ENCODE measurements around the gene CYTH3. TPM values are rescaled to one million over a fixed set of nuclear protein-coding genes. Genes with fewer than 3 reads are reported as not detected.
"Not testable (repeated sequence)": the region's sequence is repeated elsewhere in the genome, so short reads cannot be mapped to it uniquely, and the experiment has no call there.

Gene CYTH3
- total RNA-seq, 2 donors from 2014 or later = 31.5 to 35.4 TPM

DNA sequence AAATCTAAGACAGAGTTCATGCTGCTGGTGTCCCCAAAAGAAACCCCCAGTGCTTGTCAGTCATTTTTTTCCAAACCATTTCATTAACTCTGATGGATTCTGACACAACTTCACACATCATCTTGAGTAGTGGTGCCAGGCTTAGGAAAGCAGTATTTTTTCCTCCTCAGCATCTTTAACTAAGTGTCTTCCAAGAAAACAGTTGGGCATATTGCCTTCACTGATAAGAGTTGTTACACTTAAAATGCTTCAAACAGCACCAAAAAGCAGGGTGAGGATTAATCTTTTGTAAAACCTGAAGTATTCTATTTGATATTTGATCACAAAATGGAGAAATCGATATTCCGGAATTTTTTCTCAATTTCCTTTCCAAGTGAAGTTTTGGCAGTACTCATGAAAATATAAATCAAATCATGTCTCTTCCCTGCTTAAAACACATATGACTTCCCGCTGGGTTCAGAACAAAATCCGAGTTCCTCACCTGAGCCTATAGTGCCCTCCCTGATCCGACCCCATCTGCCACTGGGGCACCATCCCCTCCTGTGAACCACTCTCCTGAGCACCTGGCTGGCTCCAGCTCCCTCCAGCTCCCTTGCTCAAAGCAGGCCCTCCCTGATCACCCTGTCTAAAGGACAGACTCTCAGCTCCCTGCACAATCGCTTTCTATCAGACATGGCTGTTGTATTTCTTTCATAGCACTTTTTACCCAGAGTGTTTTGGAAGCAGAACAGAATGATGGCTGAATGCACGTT lies 61.6 kb downstream of the CYTH3 start:
- intact Hi-C loops (cut with DNase I) = no loop called here
- no peak for DNase-seq (ENCODE audit: low spot score)

DNA sequence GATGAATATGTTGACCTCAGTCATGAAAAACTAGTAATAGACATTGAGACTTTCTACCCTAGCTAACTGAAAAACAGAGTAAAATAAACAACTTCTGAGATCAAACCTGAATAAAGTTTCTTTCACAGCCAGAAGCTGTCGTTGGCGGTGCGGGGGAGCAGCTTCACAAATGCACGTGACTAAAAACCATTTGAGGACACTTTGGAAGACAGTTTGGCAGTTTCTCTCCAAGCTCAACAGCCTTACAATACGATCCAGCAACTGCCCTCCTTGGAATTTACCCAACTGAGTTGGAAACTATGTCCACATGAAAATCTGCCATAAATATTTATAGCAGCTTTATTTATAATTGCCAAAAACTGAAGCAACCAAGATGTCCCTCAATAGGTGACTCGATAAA lies 63.1 kb downstream of the CYTH3 start:
- no peak for DNase-seq (ENCODE audit: low spot score)
- intact Hi-C loops (cut with DNase I) = no loop called here

DNA sequence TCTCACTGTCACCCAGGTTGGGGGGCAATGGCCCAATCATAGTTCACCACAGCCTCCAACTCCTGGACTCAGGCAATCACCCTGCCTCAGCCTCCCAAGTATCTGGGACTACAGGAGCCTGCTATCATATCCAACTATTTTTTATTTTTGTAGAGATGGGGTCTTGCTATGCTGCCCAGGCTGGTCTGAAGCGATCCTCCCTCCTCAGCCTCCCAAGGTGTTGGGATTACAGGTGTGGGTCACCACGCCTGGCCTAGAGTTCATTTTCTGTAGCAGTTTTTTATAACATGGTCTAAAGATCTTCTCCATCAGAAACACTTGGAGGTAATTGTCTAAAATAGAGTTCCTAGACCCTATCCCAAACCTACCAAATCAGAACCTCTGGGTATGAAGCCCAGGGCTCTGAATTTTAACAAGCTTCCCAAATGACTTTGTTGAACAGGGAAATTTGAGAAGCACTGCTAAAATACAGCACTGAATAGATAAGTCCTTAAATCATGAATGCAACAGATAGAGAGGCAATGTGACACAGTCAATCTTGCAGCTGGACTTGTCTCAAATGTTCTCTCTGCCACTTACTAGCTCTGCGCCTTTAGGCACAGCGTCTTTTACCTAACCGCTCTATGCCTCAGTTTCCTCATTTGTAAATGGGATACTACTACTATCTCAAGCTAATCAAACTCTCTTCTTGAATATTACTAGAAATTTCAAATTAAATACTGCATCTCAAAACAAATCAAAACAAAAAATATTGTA lies 63.7 kb downstream of the CYTH3 start:
- intact Hi-C loops (cut with DNase I) = no loop called here
- no peak for DNase-seq (ENCODE audit: low spot score)

DNA sequence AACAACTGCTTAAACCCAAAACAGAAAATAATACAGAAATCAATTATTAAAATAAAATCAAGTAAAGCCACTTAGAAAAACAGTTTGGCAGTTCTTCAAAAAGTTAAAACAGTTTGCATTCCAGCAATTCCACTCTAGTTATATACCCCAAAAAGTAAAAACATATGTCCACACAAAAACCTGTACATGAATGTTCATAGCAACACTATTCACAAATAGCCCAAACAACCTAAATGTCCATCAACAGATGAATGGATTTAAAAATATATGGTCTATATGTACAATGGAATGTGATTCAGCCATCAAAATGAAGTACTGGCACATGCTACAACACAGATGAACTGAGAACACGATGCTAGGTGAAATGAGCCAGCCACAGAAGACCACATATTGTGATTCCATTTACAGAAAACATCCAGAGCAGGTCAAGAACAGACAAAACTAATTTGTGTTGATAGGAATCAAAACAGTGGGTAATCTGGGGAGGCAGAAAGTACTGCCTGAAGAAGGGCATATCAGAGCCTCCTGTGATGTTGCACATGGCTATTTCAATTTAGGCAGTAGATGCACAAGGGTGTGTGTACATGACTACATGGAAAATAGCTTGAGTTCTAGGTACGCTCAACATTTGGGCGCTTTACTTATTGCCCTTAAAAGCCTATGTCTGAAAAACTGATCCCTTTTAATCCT lies 66.3 kb downstream of the CYTH3 start:
- intact Hi-C loops (cut with DNase I) = loop anchor here in 1 of 2 donors (1.0 kb wide), 1 partner anchor 9 kb away; no protein-coding TSS in a partner anchor
- DNase-seq (ENCODE audit: low spot score) = no peak

DNA sequence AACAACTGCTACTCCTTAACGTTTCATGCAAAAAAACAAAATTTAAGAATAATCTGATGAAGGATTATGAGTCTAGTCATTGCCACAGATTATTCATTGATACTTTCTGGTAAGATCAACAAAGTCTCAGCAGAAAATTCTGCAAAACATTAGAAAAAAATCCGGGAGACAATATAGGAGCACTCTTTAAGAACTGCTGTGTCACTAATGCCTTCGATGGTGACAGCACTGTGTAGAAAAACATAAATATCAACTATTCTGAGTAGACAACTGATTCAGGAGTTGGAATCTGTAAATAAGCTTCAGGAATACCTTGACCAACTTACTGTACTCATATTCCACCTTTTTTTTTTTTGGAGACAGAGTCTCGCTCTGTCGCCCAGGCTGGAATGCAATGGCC lies 69.0 kb downstream of the CYTH3 start:
- intact Hi-C loops (cut with DNase I) = no loop called here
- no peak for DNase-seq (ENCODE audit: low spot score)

DNA sequence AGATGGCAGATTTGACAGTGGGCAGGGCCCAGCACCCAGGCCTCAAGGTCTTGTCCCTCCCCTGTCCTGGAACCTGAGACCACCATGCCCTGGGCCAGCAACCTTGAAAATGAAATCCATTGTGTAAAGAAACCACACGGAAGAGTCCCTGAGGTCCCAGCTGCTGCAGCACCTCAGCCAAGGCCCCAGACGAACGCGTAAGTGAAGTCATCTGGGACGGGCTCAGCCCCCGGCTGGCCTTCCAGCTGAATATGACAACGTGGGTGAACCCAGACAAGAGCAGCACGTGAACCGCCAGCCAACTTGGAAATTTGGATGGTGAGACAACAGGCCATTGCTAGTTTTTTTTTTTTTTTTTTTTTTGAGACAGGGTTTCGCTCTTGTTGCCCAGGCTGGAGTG lies 70.3 kb downstream of the CYTH3 start:
- intact Hi-C loops (cut with DNase I) = no loop called here
- DNase-seq (ENCODE audit: low spot score) = no peak

DNA sequence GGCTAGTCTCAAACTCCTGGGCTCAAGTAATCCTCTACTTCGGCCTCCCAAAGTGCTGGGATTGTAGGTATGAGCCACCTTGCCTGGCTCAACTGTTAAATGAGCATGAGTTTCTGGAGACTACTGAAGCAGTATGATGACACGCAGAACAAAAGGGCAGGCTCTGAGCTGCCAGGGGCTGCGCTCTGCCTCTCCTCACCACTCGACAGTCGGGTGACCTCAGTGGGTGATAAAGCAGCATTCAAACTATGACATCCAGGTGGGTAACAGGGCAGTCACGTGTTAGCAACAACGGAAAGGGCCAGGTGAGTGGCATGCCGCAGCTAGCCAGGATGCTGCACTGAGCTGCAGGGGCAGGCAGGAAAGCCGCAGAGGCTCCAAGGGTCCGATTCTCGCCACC lies 71.5 kb downstream of the CYTH3 start:
- intact Hi-C loops (cut with DNase I) = no loop called here
- no peak for DNase-seq (ENCODE audit: low spot score)

DNA sequence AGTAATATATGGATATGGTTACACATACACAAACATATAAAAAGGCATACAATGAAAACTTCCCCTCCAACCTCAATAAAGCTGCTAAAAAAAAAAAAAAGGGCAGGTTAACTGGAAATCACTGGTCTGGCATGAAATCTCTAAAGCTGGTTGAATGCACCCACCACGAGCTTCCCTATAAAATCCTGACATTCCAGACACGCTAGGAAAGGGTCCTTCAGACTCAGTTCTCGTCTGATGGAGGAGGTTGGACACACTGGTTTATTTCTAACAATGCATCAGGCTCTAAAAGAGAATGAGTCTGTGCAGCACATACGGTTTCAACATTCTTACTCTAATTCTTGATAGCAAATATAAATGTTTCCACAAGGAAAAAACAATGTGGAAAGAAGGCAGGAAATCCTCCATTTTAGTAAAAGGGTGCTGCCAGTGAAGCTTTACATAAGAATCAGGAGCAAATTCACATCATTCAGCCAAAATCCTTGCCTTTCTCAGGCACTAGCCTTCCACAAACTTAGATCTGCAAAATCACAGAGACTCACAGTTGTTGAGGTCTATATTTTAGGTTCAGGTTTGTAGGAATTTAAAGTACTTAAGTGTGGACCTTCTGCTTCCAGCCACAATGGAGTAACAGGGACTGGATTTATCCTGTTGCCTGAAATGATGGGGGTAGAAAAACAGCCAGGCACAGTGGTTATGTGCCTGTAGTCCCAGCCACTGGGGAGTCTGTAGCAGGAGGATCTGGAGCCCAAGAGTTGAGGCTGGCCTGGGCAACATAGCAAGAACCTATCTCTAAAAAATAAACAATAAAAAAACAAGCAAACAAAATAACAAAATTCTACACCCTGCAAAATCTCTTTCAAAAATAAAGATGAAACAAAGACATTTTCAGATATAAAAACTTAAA lies 73.5 kb downstream of the CYTH3 start:
- no peak for DNase-seq (ENCODE audit: low spot score)

DNA sequence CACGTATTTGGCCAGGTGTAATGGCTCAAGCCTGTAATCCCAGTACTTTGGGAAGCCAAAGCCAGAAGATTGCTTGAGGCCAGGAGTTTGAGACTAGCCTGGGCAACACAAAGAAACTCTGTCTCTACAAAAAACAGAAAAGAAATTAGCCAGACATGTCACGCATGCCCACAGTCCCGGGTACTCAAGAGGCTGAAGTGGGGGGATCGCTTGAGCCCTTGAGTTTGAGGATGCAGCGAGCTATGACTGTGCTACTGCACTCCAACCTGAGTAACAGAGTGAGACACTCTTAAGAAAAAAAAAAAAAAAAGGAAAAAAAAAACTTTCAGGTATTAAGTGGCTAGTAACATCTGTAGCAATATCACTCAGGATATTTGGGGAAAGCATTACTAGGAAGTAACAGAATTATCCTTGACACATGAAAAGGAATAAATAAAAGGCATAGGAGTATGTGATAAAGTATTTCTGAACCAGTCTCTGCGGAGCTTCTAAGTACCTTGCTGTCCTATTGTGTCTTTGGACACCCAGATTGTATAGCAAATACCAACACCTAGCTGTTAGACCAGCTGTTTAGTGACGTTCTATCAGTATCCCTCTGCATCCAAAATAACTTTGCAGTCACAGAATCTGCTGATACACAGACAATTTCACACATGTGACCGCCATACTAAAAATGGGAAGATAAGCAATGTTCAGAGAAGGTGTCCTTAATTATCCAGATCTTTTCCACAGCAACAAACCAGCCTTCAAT lies 74.4 kb downstream of the CYTH3 start:
- intact Hi-C loops (cut with DNase I) = loop anchor here in 1 of 2 donors (1.0 kb wide), 1 partner anchor 7 kb away; no protein-coding TSS in a partner anchor
- no peak for DNase-seq (ENCODE audit: low spot score)

More for the DNA sequence above, 73.5 kb downstream of the CYTH3 start:
- intact Hi-C loops (cut with DNase I) = no loop called here

DNA sequence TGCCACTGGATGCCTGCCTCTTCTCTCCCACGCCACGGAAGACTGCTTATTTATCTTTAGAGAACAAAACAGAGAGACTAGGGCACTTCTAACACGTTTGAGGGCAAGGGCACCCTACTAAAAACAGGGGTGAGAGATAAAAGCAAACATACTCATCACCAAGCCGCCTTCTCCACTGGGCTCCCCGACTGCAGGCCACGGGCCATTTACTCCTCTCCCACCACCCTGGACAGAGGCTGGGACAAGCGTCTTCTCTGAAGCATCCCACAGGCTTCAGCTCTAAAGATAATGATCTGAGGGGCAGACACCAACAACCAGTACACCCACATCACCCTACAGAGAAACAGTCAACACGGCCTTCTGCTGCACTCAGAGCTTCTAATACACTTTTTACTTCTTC lies 78.7 kb downstream of the CYTH3 start:
- DNase-seq (ENCODE audit: low spot score) = no peak
- intact Hi-C loops (cut with DNase I) = no loop called here

DNA sequence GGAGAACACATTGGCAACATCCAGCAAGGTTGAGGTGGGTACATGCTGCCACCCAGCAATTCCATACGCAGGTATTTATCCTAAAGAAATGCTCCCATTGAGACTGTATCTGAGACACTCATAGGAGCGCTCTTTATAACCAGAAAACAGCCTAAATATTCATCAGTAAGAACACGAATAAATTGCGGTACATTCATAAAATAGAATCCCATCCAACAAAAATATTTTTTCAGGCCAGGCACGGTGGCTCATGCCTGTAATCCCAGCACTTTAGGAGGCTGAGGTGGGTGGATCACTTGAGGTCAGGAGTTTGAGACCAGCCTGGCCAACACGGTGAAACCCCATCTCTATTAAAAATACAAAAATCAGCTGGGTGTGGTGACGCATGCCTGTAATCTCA lies 81.9 kb downstream of the CYTH3 start:
- DNase-seq (ENCODE audit: low spot score); intact Hi-C loops (cut with DNase I): not testable (repeated sequence)

DNA sequence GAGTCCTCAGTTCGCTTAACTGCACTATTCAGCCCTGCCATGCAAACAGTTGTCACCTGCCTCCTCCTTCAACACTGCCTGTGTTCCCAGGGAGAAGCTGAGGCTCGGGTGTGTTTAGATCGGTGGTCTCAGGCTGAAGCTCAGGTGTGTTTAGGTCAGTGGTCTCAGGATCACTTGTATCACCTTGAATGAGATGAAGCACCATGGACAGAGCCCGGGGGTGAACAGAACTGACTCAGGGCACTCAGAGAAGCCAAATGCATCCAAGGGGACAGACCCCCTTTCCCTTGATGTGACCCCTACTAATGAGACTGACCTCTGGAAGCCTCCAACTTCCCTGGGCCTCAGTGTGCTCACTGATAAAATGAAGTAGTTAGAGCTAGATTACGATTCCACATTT lies 84.0 kb downstream of the CYTH3 start:
- no peak for DNase-seq (ENCODE audit: low spot score)
- intact Hi-C loops (cut with DNase I) = no loop called here

DNA sequence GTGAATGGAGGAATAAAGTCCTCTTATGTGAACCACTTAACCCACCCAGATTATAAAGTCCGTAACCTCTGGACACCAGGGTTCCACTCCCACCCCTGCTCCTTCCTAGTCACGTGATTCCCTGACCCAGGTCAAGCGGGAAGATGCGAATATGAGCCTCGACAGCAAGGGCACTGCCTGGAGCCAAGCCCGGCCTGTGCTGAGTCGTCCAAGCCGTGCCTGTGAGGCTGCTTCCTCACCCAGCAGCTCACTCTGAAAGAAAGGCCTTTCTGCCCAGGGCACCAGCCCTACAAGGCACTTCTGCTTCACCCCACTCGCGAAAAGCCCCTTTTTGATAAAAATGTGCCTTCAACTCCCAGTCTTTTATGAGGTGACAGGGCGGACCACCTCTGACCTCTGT lies 85.8 kb downstream of the CYTH3 start:
- DNase-seq (ENCODE audit: low spot score) = no peak
- intact Hi-C loops (cut with DNase I) = no loop called here

DNA sequence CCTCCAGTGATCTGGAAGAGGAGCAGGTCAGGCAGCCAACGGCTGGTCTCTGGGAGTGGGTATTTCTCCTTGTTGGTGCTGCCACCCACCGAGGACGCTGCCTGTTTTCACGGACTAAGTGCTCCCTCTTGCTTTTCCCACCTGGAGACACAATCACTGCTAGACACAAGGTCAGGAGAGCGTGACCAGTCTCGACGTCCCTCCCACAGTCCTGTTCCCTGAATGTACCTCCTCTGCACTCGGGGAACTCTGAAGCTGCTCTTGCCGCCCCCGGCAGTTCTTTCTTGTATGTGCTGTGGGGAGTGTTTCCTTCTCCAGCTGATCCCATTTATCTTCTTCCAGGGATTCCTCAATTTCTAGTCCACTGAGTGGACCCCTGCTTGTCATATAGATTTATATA lies 89.4 kb downstream of the CYTH3 start:
- DNase-seq (ENCODE audit: low spot score) = no peak
- intact Hi-C loops (cut with DNase I) = no loop called here

DNA sequence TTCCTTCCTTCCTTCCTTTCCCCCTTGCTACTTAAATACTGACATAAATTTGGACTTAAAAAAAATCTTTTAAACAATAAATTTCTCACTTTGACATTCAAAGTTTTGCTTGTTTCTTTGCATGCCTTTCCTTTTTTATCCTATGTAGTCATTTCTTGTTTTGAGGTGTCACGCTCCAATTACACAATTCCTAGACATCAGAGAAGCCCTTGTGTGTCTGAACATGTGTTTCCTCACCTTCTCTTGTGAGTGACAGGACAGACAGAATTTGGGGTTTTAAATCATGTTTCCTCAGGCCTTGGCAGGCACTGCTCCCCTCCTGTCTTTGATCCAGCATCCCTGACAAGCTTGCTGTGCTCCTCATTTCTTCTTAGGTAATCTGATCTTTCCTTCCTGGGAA lies 91.3 kb downstream of the CYTH3 start:
- no peak for DNase-seq (ENCODE audit: low spot score)
- intact Hi-C loops (cut with DNase I) = no loop called here

DNA sequence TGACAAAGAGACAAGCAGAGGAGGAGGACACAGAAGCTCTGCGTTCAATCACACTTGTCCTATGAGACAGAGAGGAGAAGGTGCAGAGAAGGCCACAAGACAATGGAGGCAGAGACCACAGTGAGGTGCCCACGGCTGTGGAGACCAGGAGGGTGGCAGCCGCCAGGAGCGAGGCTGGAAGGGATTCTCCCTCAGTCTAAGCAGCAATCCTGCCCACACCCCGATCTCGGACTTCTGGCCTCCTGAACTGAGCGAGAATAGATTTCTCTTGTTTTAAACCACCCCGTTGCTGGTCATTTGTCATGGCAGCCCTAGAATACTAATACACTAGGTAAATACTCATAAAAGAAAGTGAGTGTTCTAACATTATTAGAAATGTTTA lies 92.1 kb downstream of the CYTH3 start:
- DNase-seq (ENCODE audit: low spot score) = no peak
- intact Hi-C loops (cut with DNase I) = no loop called here

DNA sequence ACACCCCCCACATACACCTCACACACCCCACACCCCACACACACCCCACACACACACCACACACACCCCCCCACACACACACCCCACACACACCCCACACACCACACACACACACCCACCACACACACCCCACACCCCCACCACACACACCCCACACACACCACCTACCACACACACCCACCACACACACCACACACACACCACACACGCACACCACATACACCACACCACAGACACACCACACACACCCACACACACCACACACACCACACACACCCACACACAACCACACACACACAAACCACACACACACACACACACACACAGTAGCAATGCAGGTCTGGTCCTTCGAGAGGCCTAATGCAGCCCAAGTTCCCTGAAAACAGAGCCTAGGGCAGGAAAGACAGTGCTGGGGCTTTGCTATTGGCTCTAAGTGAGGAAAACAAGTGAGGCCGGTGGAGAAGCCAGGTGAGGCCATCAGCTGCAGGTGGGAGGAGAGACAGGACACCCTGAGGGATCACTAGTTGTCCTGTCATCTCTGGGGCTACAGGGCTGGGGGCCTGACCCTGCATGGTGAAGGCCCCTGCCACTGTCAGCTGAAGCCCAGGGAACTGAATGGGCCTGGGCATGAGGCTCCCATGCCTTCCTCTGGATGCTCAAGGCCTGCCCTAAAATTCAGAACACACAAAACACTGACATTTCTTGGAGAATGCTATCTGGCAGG lies 92.6 kb downstream of the CYTH3 start:
- no peak for DNase-seq (ENCODE audit: low spot score)
- intact Hi-C loops (cut with DNase I) = loop anchor here (5.0 to 10.0 kb wide), 2 partner anchors 38 to 1395 kb away; no protein-coding TSS in a partner anchor

Measured in posterior vena cava (tissue), 2 donors.